NCI-H2227 (cell line): Measurements from ENCODE around the gene EXOC6.
A peak's percentile ranks its signal among the peaks of the same experiment; 100 is the strongest.

ENCODE experiments used
- DNase-seq: peaks from one replicate; lab custom pipeline; 2025; ENCODE audit not compliant: unreplicated experiment; lab: John Stamatoyannopoulos, UW

Gene EXOC6

GRCh38 chr10:93063144-93063976 is 215.0 kb downstream of the EXOC6 start:
- DNase-seq: no peak

- no peak for DNase-seq
Observed at GRCh38 chr10:93063977-93064660, 215.8 kb downstream of the EXOC6 start.

- DNase-seq: no peak
Observed at GRCh38 chr10:93064874-93065660, 216.7 kb downstream of the EXOC6 start.

- peak; percentile 50 for DNase-seq
Observed at GRCh38 chr10:93065675-93066543, 217.6 kb downstream of the EXOC6 start.

- no peak for DNase-seq
Observed at GRCh38 chr10:93066544-93066913, 218.2 kb downstream of the EXOC6 start.

- DNase-seq: no peak
Observed at GRCh38 chr10:93067443-93068365, 219.4 kb downstream of the EXOC6 start.

- DNase-seq: peak; percentile 45
Observed at GRCh38 chr10:93068411-93069244, 220.3 kb downstream of the EXOC6 start.

- DNase-seq: no peak
Observed at GRCh38 chr10:93069245-93069561, 220.9 kb downstream of the EXOC6 start.

GRCh38 chr10:93070378-93071176 is 222.3 kb downstream of the EXOC6 start:
- DNase-seq: no peak

- DNase-seq: no peak
Observed at GRCh38 chr10:93071177-93071472, 222.8 kb downstream of the EXOC6 start.

- DNase-seq: no peak
Observed at GRCh38 chr10:93071674-93072224, 223.4 kb downstream of the EXOC6 start.

- DNase-seq: no peak
Observed at GRCh38 chr10:93072225-93072712, 223.9 kb downstream of the EXOC6 start.

GRCh38 chr10:93072713-93073538 is 224.6 kb downstream of the EXOC6 start:
- no peak for DNase-seq

- no peak for DNase-seq
Observed at GRCh38 chr10:93073539-93074146, 225.3 kb downstream of the EXOC6 start, which contains the start of gene CYP26A1. TSS of gene CYP26A1 (plus strand) at chr10:93073893. CDS start at chr10:93073935, 42 bp downstream.

- DNase-seq: peak; percentile 8
Observed at GRCh38 chr10:93074147-93074596, 225.9 kb downstream of the EXOC6 start.

- no peak for DNase-seq
Observed at GRCh38 chr10:93074597-93075368, 226.5 kb downstream of the EXOC6 start.
